ENCODE results near the gene ZNF695. TPM values are rescaled to one million over a fixed set of nuclear protein-coding genes. Genes with fewer than 3 reads are reported as not detected.
"Not testable (repeated sequence)": the region's sequence is repeated elsewhere in the genome, so short reads cannot be mapped to it uniquely, and the experiment has no call there.

ZNF695 gene
- total RNA-seq (2014; rRNA removed; shearing (Covaris generic)) = 15.6 and 38.0 TPM in 2 replicates

DNA sequence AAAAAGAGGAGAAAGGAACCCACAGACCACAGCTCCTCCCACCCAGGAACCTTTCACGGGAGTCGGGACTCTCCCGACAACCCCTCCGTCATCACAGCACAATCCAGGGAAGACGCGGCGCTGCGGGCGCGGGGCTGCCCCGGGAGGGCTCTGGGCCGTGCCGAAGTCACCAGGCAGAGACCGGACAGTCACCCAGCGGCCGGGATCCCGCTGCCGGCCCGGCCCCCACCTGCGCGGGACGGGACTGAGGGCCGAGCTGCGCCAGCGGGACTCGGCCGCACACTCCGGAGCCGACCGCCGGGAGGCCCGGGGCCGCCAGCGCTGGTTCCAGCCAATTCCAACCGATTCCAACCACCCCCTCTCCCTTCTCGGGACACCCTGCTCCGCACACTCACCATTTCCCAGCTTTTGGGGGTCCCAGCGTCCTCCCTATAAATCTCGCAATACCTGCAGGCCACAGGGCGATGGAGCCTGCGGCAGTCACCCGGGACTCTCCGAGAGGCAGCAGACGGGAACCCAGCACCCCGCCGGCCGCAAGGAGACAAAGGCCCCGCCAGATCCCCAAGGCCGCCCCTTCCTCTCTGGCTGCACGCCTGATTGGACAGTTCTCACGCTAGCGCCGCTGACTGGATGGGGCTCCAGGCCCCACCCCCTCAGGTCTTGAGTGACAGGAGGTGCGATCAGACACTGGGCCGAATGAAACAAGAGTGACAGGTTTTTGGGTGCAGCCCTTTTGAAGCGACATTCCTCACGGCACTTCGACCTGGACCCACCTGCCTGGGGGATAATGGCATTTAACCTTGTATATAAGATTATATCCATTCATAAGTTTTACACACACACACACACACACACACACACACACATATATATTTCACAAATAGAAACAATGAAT, at the start of gene ZNF695:
Gene ZNF695, minus strand, starts transcription at position 547 of the 895 bp plus-strand sequence. Its CDS starts 149 bp downstream, at position 398.
- in situ Hi-C loops (cut with HindIII; ENCODE audit: low sequenced_read_pairs) = no loop called here
- DNase-seq (ENCODE audit: low spot score) = peak; percentile 93

DNA sequence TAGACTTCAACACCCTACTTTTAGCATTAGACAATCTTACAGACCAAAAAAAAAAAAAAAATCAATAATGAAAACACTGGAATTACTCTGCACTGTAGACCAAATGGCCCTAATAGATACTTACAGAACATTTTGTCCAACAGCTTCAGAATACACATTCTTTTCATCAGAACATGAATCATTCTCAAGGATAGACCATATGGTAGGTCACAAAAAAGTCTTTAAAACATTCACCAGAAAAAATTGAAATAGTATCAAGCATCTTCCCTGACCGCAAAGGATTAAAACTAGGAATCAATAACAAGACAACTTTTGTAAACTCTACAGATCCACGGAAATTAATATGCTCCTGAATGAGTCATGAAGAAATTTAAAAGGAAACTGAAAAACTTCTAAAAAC, 48.2 kb upstream of the ZNF695 start:
- in situ Hi-C loops (cut with HindIII; ENCODE audit: low sequenced_read_pairs) = no loop called here
- DNase-seq (ENCODE audit: low spot score) = no peak

DNA sequence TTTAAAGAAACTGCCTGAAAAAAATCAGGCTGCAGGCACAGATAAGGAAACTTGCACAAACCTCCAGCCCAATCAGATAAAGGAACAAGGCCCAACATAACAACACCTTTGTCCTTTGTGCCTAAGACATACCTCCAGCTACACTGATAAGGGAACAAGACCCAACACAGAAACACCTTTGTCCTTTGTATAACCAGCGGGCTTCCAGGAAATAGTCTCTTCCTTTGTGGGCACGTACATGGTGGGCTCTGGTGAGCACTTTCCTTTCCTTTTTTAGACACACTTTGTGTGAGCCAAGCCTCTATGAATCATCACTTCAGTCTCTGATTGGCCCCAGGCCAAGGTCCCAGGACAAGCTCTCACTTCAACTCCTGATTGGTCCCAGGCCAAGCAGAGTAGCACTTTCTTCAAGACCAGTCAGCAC, 47.1 kb upstream of the ZNF695 start:
- no peak for DNase-seq (ENCODE audit: low spot score)
- in situ Hi-C loops (cut with HindIII; ENCODE audit: low sequenced_read_pairs) = no loop called here

DNA sequence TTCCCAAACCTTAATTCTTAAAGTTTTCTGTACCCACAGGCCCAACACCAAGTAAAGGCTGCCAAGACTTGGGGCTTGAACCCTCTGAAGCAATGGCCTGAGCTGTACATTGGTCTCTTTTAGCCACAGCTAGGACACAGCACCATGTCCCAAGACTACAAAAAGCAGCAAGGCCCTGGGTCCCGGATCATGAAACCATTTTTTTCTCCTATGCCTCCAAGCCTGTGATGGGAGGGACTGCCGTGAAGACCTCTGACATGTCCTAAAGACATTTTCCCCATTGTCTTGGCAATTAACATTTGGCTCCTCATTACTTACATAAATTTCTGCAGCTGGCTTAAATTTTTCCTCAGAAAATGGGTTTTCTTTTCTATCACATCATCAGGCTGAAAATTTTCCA, 39.8 kb upstream of the ZNF695 start:
- DNase-seq (ENCODE audit: low spot score) = no peak
- in situ Hi-C loops (cut with HindIII; ENCODE audit: low sequenced_read_pairs) = no loop called here

DNA sequence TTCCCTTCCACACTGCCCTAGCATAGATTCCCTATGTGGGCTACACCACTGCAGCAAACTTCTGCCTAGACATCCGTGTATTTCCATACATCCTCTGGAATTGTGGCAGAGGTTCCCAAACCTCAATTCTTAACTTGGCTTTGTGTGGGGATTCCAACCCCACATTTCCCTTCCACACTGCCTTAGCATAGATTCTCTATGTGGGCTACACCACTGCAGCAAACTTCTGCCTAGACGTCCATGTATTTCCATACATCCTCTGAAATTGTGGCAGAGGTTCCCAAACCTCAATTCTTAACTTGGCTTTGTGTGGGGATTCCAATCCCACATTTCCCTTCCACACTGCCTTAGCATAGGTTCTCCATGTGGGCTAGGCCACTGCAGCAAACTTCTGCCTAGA, 39.4 kb upstream of the ZNF695 start:
- no peak for DNase-seq (ENCODE audit: low spot score)
- in situ Hi-C loops (cut with HindIII; ENCODE audit: low sequenced_read_pairs) = no loop called here

DNA sequence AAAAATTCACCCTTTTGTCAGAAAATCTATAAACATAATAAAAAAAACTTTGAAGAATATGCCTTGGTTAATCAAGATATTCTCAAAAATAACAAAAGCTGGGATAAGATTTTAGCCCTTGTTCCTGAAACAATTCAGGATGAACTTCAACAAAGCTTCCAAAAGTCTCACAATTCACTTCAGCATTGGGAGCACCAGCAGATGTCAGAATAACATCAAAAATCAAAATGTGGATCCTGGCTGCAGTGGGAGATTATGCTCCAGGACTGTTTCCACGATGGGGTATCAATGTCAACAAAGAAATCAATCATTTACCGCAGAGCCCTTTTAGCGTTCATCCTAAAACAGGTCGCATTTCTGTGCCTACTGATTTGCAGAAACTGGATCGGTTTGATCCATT, 35.5 kb upstream of the ZNF695 start:
- DNase-seq (ENCODE audit: low spot score) = peak; percentile 47
- in situ Hi-C loops (cut with HindIII; ENCODE audit: low sequenced_read_pairs) = no loop called here

DNA sequence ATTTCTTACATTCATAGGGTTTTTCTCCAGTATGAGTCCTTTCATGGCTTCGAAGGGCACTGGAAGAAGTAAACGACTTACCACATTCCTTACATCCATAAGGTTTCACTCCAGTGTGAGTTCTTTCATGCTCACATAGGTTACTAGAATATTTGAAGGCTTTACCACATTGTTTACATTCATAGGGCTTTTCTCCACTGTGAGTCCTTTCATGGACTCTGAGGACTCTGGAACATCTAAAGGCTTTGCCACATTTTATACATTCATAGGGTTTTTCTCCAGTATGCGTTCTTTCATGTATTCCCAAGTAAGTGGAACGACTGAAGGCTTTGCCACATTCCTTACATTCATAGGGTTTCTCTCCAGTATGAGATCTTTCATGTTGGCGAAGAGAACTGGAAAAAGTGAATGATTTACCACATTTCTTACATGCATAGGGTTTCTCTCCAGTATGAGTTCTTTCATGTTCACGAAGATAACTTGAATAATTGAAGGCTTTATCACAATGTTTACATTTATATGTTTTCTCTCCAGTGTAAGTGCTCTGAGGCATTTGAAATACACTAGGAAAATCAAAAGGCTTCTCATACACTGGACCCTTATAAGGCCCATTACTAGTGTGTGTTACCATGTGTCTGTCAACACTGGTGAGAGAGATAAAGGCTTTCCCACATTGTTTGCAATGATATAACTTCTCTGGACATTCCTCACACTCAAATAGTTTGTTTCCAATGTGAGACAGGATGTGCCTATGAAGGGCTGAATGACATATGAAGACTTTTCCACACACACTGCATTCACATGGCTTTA, 29.9 kb upstream of the ZNF695 start:
- in situ Hi-C loops (cut with HindIII; ENCODE audit: low sequenced_read_pairs) = no loop called here

DNA sequence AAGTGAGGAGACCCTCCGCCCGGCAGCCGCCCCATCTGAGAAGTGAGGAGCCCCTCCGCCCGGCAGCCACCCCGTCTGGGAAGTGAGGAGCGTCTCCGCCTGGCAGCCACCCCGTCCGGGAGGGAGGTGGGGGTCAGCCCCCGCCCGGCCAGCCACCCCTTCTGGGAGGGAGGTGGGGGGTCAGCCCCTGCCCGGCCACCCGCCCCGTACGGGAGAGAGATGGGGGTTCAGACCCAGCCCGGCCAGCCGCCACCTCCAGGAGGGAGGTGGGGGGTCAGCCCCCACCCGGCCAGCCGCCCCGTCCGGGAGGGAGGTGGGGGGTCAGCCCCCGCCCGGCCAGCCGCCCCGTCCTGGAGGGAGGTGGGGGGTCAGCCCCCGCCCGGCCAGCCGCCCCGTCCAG, 24.4 kb upstream of the ZNF695 start:
- in situ Hi-C loops (cut with HindIII; ENCODE audit: low sequenced_read_pairs); DNase-seq (ENCODE audit: low spot score): not testable (repeated sequence)

More for the DNA sequence above, 29.9 kb upstream of the ZNF695 start:
- no peak for DNase-seq (ENCODE audit: low spot score)

DNA sequence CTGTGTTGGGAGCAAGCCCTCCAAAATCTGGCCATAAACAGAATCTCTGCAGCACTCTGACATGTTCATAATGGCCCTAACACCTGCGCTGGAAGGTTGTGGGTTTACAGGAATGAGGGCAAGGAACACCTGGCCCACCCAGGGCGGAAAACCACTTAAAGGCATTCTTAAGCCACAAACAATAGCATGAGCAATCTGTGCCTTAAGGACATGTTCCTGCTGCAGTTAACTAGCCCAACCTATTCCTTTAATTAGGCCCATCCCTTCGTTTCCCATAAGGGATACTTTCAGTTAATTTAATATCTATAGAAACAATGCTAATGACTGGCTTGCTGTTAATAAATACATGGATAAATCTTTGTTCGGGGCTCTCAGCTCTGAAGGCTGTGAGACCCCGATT, 16.8 kb upstream of the ZNF695 start:
- in situ Hi-C loops (cut with HindIII; ENCODE audit: low sequenced_read_pairs); DNase-seq (ENCODE audit: low spot score): not testable (repeated sequence)

DNA sequence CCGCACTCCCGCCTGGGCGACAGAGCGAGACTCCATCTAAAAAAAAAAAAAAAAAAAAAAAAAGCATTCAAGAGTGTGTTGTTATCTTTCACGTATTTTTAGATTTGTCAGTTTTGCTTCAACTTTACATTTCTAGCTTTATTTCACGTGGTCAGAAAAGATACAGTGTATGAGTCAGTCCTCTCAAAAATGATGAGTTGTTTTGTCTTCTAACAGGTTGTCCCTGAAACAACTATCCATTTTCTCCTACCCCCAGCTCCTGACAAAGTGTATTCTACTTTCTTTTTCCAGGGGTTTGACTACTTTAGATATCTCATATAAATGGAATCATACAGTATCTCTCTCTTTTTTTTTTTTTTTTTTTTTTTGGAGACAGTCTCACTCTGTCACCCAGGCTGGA, 5.5 kb upstream of the ZNF695 start:
- in situ Hi-C loops (cut with HindIII; ENCODE audit: low sequenced_read_pairs) = no loop called here
- no peak for DNase-seq (ENCODE audit: low spot score)

DNA sequence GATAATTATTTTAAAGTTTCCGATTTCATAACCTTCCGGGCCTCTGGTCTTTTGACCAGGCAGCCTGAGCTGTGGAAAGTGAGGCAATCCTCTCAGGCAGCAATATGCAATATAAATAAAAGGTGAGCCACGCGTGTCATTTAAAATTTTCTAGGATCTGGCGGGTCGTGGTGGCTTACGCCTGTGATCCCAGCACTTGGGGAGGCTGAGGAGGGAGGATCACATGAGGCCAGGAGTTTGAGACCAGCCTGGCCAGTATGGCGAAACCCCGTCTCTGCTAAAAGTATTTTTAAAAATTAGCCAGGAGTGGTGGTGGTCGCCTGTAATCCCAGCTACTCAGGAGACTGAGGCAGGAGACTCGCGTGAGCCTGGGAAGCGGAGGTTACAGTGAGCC, 546 bp upstream of the ZNF695 start:
- no peak for DNase-seq (ENCODE audit: low spot score)
- in situ Hi-C loops (cut with HindIII; ENCODE audit: low sequenced_read_pairs) = no loop called here

DNA sequence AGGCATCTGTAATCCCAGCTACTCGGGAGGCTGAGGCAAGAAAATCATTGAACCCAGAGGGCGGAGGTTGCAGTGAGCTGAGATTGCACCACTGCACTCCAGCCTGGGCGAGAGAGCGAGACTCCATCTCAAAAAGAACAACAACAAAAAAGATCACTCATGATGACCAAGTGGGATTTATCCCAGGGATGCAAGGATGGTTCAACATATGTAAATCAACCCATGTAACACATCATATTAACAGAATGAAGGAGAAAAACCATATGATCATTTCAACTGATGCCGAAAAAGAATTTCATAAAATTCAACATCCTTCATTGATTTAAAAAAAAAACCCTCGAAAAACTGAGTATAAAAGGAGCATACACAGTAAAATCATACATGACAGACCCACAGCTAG, 3.8 kb downstream of the ZNF695 start:
- DNase-seq (ENCODE audit: low spot score); in situ Hi-C loops (cut with HindIII; ENCODE audit: low sequenced_read_pairs): not testable (repeated sequence)

DNA sequence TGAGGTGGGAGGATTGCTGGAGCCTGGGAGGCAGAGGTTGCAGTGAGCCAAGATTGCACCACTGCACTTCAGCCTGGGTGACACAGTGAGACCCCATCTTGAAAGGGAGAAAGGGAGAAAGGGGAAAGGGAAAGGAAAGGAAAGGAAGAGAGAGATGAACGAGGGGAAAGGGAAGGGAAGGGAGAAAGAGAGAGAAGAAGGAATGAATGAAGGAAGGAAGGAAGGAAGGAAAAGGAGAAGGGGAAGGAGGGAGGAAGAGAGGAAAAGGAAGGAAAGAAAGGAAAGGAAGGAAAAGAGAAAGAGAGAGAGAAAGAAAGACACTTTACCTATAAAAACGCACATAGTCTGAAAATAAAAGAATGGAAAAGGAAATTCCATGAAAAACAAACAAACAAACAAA, 18.0 kb downstream of the ZNF695 start:
- in situ Hi-C loops (cut with HindIII; ENCODE audit: low sequenced_read_pairs) = no loop called here
- DNase-seq (ENCODE audit: low spot score) = no peak

DNA sequence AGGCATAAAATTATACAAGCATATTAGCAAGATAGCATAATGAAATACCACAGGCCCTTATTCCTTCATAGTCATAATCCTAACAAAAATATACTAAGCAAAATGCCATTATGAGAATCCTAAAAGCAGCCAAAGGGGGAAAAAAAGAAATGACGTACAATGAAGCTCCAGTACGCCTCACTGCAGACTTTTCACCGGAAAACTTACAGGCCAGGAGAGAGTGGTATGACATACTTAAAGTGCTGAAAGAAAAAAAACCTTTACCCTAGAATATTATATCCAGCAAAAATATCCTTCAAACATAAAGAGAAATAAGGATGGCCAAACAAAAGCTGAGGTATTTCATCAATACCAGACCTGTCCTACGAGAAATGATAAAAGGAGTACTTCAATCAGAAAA, 19.5 kb downstream of the ZNF695 start:
- in situ Hi-C loops (cut with HindIII; ENCODE audit: low sequenced_read_pairs) = no loop called here
- no peak for DNase-seq (ENCODE audit: low spot score)

DNA sequence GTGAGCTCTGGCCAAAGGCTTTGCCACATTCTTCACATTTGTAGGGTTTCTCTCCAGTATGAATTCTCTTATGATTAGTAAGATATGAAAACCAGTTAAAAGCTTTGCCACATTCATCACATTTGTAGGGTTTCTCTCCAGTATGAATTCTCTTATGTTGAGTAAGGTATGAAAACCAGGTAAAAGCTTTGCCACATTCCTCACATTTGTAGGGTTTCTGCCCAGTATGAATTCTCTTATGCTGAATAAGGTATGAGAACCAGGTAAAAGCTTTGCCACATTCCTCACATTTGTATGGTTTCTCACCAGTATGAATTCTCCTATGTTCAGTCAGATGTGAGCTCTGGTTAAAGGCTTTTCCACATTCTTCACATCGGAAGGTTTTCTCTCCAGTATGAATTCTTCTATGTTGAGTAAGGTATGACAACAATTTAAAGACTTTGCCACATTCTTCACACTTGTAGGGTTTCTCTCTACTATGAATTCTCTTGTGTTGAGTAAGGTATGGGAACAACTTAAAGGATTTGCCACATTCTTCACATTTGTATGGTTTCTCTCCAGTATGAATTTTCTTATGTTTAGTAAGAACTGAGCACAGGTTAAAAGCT, 20.7 kb downstream of the ZNF695 start:
- no peak for DNase-seq (ENCODE audit: low spot score)
- in situ Hi-C loops (cut with HindIII; ENCODE audit: low sequenced_read_pairs) = no loop called here

DNA sequence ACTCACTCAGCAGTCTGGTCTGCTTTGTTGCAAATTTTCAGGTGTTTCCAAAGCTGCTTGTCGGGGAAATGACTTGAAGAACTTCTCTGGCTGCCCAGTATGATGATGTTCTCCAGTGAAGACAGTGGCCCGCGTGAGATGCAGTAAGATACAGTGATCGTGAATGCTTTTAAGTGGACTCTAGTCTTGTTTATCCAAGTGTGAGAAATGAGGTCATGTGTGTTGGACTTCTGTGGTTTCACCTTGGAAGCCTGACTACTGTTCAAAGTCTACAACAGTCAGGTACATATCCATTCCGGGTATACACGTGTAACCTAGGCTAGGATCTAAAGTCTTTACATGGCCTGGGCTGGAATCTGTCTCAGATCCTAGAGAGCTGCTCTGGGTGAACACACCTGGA, 29.1 kb downstream of the ZNF695 start:
- no peak for DNase-seq (ENCODE audit: low spot score)
- in situ Hi-C loops (cut with HindIII; ENCODE audit: low sequenced_read_pairs) = no loop called here

DNA sequence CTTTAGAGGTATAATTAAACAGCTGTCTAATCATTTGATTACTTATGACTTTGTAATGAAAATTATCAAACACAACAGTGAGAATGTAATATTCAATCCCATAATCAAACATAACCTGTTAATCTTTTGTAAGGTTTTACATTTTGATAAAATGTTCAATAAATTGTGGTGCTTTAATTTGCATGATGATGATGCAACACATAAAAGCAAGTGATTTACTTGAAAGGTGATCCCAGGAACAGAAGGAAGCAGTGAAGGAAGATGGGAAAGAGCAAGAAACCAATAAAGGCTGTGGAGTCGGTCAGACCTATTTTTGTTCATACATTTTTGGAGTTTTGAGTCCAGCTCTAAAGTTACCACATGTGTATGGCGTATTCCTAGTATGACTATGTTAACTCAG, 29.6 kb downstream of the ZNF695 start:
- DNase-seq (ENCODE audit: low spot score) = no peak
- in situ Hi-C loops (cut with HindIII; ENCODE audit: low sequenced_read_pairs) = no loop called here

DNA sequence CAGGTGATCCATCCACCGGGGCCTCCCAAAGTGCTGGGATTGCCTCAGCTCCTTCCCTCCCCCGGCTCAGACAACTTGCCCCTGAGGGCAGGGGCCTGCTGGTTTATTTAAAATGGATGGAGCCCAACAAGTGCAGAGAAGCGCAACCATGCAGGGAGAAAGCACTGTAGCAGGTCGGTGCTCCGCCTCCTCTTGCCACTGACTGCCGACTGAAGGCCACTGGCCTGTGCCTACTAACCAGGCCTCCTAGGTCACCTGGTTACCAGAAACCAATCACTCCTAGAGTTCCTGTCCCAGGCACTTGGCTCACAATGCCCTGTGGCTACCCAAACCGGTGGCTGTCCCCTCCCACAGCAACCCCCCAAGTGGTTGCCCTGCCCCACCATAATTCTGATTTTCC, 35.9 kb downstream of the ZNF695 start:
- in situ Hi-C loops (cut with HindIII; ENCODE audit: low sequenced_read_pairs) = no loop called here
- no peak for DNase-seq (ENCODE audit: low spot score)

DNA sequence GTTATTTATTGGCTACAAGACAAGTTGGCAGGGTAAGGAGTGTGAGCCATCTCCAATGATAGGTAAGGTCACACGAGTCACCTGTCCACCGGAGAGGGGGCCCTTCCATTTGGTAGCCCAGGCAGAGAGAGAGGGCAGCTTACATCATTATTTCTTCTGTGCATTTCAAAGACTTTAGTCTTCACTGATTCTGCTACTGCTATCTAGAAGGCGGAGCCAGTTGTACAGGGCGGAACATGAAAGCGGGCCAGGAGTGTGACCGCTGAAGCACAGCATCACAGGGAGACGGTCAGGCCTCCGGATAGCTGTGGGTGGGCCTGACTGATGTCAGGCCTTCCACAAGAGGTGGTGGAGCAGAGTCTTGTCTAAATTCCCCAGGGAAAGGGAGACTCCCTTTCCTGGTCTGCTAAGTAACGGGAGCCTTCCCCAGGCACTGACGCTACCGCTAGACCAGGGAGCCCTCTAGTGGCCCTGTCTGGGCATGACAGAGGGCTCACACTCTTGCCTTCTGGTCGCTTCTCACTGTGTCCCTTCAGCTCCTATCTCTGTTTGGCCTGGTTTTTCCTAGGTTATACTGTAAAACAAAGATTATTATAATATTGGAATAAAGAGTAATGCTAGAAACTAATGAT, 36.7 kb downstream of the ZNF695 start:
- DNase-seq (ENCODE audit: low spot score) = peak; percentile 67
- in situ Hi-C loops (cut with HindIII; ENCODE audit: low sequenced_read_pairs) = no loop called here
